Activated CD8-positive, alpha-beta T cell treated with anti-CD3 and anti-CD28 coated beads for 36 hours (primary cell): ENCODE data around the gene POP4. TPM values are rescaled to one million over a fixed set of nuclear protein-coding genes. Genes with fewer than 3 reads are reported as not detected.
A peak's percentile ranks its signal among the peaks of the same experiment; 100 is the strongest.

Experiments used
- ATAC-seq: fragments of 200-7000 bp; cut with Tn5 transposase; one replicate; pipeline ENCODE4 v1.10.0; 2021; ENCODE audit warnings: mild to moderate bottlenecking, moderate library complexity
- CTCF ChIA-PET: fragments of 350-600 bp; sonication (Branson Sonifier 250); formaldehyde crosslinking; loops from one replicate; lab custom pipeline; 2021; ENCODE audit warnings: antibody characterized with exemption; lab: Charles Lee
- POLR2A ChIA-PET: fragments of 350-600 bp; sonication (Branson Sonifier 250); formaldehyde crosslinking; loops from one replicate; lab custom pipeline; 2021; ENCODE audit warnings: antibody characterized with exemption; lab: Charles Lee
- DNase-seq: peaks from one replicate; pipeline ENCODE4 v3.0.0-alpha.2; 2020
- H3K27ac Mint-ChIP-seq: one replicate; pipeline ENCODE4 v1.8.0; 2021; ENCODE audit warnings: mild to moderate bottlenecking, mixed read lengths
- H3K27me3 Mint-ChIP-seq: one replicate; pipeline ENCODE4 v1.8.0; 2021; ENCODE audit warnings: mixed read lengths
- H3K36me3 Mint-ChIP-seq: one replicate; pipeline ENCODE4 v1.8.0; 2021; ENCODE audit warnings: low read depth, mixed read lengths
- H3K4me1 Mint-ChIP-seq: one replicate; pipeline ENCODE4 v1.8.0; 2021; ENCODE audit warnings: low read depth, mixed read lengths
- H3K4me3 Mint-ChIP-seq: one replicate; pipeline ENCODE4 v1.8.0; 2021; ENCODE audit warnings: mild to moderate bottlenecking, moderate library complexity, mixed read lengths
- H3K9me3 Mint-ChIP-seq: one replicate; pipeline ENCODE4 v1.8.0; 2021; ENCODE audit warnings: mixed read lengths
- intact Hi-C: fragments of 100-400 bp; cut with micrococcal nuclease; formaldehyde crosslinking; loops from one replicate; pipeline ENCODE4 v1.10.0; 2022
- total RNA-seq, 2 experiments: library from RNA; stranded (reverse); gene quantifications; one replicate each; pipeline ENCODE4 v1.2.3, GENCODE V29; 2021
- TF ChIP-seq, protein P1 (sequence below): fragments of 200-600 bp; IDR thresholded peaks from one replicate; pipeline ENCODE4 v1.8.0; 2022; ENCODE audit warnings: antibody characterized with exemption, mild to moderate bottlenecking

Gene POP4
- total RNA-seq, 2 experiments from 2014 or later = 84.7 to 89.5 TPM

DNA sequence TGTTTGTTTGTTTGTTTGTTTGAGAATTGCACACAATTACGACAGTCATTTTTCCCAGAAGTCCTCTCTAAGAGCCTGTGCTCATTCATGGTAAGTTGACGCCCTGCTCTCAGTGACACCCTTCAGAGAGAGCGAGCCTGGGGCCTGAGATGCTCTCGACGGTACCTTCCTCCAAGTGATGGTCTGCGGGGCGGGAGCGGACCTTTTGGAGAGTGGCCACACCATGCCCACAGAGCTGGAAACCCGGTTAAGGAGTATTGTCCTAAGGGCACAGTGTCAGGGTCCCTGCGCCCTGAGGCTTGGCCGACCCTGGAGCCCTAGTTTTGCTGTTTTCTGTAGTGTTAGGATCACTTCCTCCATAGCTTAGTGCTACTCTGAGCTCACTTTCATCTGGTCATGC, 3.6 kb downstream of the POP4 start:
- Mint-ChIP-seq H3K36me3 (peaks cover 42% of the 10 kb centered on the region), H3K27me3 (no peaks in the 10 kb centered on the region), H3K9me3 (no peaks in the 10 kb centered on the region), H3K4me3 (no peak overlapping the region), H3K27ac (peak overlapping the region; percentile 38), H3K4me1 (peaks cover 25% of the 10 kb centered on the region)
- no peak for DNase-seq
- ChIA-PET CTCF (interaction anchor here (1.0 to 8.9 kb wide), 28 partner anchors 8 to 143 kb away, joined by 3 to 217 read pairs (median 6); partner anchors contain the start of genes C19orf12 and PLEKHF1), POLR2A (interaction anchor here (0.8 to 4.2 kb wide), 10 partner anchors 11 to 254 kb away, joined by 3 to 30 read pairs (median 8); partner anchors contain the start of genes C19orf12 and PLEKHF1)
- no peak for ATAC-seq
- intact Hi-C loops = loop anchor here (1.0 to 2.0 kb wide), 2 partner anchors 82 to 107 kb away; no protein-coding TSS in a partner anchor
- TF ChIP-seq, protein P1, sequence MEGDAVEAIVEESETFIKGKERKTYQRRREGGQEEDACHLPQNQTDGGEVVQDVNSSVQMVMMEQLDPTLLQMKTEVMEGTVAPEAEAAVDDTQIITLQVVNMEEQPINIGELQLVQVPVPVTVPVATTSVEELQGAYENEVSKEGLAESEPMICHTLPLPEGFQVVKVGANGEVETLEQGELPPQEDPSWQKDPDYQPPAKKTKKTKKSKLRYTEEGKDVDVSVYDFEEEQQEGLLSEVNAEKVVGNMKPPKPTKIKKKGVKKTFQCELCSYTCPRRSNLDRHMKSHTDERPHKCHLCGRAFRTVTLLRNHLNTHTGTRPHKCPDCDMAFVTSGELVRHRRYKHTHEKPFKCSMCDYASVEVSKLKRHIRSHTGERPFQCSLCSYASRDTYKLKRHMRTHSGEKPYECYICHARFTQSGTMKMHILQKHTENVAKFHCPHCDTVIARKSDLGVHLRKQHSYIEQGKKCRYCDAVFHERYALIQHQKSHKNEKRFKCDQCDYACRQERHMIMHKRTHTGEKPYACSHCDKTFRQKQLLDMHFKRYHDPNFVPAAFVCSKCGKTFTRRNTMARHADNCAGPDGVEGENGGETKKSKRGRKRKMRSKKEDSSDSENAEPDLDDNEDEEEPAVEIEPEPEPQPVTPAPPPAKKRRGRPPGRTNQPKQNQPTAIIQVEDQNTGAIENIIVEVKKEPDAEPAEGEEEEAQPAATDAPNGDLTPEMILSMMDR = no peak

DNA sequence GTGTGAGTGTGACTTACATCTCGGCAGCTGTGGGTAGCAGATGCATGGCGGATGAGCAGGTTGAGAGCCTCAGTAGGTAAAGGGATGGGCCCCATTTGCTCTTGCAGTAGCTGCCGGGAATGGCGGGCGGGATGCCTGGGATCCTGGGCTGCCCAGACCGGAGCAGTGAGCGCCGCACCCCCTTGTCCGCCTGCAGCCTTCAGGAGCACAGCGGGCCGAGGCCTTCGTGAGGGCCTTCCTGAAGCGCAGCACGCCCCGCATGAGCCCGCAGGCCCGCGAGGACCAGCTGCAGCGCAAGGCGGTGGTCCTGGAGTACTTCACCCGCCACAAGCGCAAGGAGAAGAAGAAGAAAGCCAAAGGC, 4.1 kb downstream of the POP4 start:
- Mint-ChIP-seq H3K36me3 (peaks cover 47% of the 10 kb centered on the region), H3K9me3 (no peaks in the 10 kb centered on the region)
- CTCF ChIA-PET = interaction anchor here (0.6 to 8.9 kb wide), 37 partner anchors 8 to 142 kb away, joined by 3 to 217 read pairs (median 5); partner anchors contain the start of genes C19orf12 and PLEKHF1

DNA sequence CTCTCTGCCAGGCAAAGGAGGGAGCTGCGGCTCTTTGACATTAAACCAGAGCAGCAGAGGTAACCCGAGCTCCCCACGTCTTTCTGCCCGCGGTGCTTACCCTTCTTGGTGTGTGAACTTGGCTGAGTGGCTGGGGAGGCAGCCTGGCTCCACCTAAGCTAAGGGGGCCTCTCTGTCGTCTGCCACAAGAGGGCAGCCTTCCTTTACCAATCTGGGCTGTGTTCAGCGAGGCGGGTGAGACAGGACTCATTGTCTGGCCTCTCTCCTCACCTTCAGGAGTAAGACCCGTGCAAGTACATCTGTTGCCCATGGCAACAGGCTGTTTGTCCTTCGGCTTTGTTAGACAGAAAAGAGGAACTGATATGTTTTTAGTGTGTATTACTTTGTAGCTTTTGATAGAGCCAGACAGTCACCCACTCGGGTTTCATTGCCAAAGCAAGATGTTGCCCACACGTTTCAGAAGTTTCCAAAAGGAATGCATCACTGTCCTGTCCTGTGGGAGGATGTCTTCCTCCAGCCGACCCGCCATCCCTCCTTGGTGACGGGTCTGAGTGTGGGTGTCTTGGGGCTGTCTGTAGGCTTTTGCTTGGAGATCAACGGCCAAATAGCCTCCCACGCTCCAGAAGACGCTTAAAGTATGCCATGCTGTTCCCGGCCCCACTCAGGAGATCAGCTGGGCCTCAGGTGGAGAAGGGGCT, 4.6 kb downstream of the POP4 start:
- intact Hi-C loops = loop anchor here (1.0 to 2.0 kb wide), 2 partner anchors 81 to 106 kb away; no protein-coding TSS in a partner anchor
- CTCF ChIA-PET = interaction anchor here (0.6 to 8.9 kb wide), 41 partner anchors 9 to 142 kb away, joined by 3 to 217 read pairs (median 5); partner anchors contain the start of genes C19orf12 and PLEKHF1
- peaks cover 52% of the 10 kb centered on the region for H3K36me3 Mint-ChIP-seq
- no peak overlapping the region for H3K4me3 Mint-ChIP-seq
- DNase-seq = peak; percentile 92
- POLR2A ChIA-PET = interaction anchor here (0.8 to 4.2 kb wide), 12 partner anchors 10 to 253 kb away, joined by 3 to 30 read pairs (median 4); partner anchors contain the start of gene C19orf12
- no peaks in the 10 kb centered on the region for H3K9me3 Mint-ChIP-seq
- no peaks in the 10 kb centered on the region for H3K27me3 Mint-ChIP-seq
- peak; percentile 74 for ATAC-seq
- TF ChIP-seq, protein P1 = peak; percentile 86
- peak overlapping the region; percentile 39 for H3K27ac Mint-ChIP-seq
- peaks cover 25% of the 10 kb centered on the region for H3K4me1 Mint-ChIP-seq

More for the DNA sequence above, 4.1 kb downstream of the POP4 start:
- Mint-ChIP-seq H3K27me3 (no peaks in the 10 kb centered on the region), H3K4me3 (no peak overlapping the region), H3K4me1 (peaks cover 25% of the 10 kb centered on the region), H3K27ac (peak overlapping the region; percentile 38)
- ATAC-seq = no peak
- no peak for DNase-seq
- TF ChIP-seq, protein P1 = no peak
- intact Hi-C loops = loop anchor here (1.0 to 2.0 kb wide), 2 partner anchors 81 to 107 kb away; no protein-coding TSS in a partner anchor
- POLR2A ChIA-PET = interaction anchor here (0.8 to 4.2 kb wide), 11 partner anchors 10 to 254 kb away, joined by 3 to 30 read pairs (median 5); partner anchors contain the start of genes C19orf12 and PLEKHF1

DNA sequence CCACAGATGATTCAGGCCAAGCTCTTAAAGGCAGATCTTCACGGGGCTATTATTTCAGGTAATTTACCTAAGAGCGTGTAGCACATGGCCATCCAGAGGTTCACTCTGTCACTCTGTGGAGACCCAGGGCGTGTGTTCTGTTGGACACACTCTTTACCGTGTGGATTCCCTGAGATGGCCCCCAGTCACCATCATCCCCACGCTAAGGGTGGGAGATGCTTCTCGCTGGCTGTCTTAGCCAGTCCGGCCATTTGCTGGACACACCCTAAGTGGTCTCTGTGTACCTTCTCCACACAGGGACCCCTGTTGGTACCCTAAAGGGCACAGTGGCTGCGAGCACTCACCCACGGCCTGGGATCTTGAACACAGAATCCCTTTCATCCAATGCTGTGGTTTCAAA, 6.0 kb downstream of the POP4 start:
- no peak overlapping the region for H3K27ac Mint-ChIP-seq
- no peaks in the 10 kb centered on the region for H3K9me3 Mint-ChIP-seq
- no peaks in the 10 kb centered on the region for H3K27me3 Mint-ChIP-seq
- TF ChIP-seq, protein P1 = no peak
- H3K4me1 Mint-ChIP-seq = peaks cover 19% of the 10 kb centered on the region
- ChIA-PET POLR2A (interaction anchor here (0.6 to 4.2 kb wide), 9 partner anchors 8 to 104 kb away, joined by 3 to 30 read pairs (median 12); no protein-coding TSS in a partner anchor), CTCF (interaction anchor here (1.0 to 8.9 kb wide), 11 partner anchors 9 to 109 kb away, joined by 3 to 217 read pairs (median 38); partner anchors contain the start of gene C19orf12)
- ATAC-seq (no peak), DNase-seq (no peak)
- H3K36me3 Mint-ChIP-seq = peaks cover 49% of the 10 kb centered on the region
- no peak overlapping the region for H3K4me3 Mint-ChIP-seq
- intact Hi-C loops = no loop called here
